GM19455 (cell line): ENCODE measurements around the gene CEP89.
"Not testable (repeated sequence)": the region's sequence is repeated elsewhere in the genome, so short reads cannot be mapped to it uniquely, and the experiment has no call there.

Source experiments
- ATAC-seq: cut with Tn5 transposase; IDR thresholded peaks from one replicate; pipeline ENCODE4 v1.9.1; 2021; ENCODE audit not compliant: unreplicated experiment

The CEP89 gene

DNA sequence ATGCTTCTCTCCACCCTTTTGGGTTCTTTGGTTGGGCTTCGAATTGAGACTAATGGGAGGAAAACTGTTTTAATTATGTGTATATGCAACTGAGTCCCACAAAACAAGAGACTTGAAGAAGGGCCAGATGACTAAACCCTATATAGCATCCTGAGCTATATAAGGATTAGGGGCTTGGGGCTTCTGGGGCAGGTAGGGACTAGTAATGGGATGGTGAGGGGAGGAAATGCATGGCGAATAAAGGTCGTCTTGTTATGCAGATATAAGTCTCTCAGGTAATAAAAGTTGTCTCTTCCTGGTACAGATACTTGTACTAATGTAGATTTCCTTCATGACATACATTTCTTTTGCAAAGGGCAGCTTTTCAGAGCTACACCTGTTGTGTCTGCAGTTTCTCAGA, 99.4 kb downstream of the CEP89 start:
- no peak for ATAC-seq

DNA sequence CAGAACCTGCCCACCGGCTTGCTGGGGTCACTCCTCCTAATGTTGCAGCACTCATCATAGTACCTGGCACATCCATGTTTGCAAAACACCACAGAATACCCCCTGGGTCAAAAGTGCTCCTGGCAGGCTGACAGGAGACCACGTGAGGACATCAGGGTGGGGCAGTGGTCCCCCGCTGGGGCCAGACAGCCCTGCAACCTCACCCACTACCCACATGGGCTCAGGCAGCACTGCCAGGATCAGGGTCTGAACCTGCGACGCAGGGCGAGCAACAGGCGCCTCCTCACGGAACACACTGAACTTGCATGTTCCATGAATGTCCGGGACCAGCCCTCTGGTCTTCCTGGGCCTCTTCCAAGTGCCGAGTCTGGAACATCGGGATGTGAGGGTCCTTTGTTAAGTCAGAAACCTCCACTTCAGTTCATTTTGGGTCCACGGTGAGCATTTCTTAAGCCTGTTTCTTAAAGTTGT, 100.7 kb downstream of the CEP89 start:
- no peak for ATAC-seq

DNA sequence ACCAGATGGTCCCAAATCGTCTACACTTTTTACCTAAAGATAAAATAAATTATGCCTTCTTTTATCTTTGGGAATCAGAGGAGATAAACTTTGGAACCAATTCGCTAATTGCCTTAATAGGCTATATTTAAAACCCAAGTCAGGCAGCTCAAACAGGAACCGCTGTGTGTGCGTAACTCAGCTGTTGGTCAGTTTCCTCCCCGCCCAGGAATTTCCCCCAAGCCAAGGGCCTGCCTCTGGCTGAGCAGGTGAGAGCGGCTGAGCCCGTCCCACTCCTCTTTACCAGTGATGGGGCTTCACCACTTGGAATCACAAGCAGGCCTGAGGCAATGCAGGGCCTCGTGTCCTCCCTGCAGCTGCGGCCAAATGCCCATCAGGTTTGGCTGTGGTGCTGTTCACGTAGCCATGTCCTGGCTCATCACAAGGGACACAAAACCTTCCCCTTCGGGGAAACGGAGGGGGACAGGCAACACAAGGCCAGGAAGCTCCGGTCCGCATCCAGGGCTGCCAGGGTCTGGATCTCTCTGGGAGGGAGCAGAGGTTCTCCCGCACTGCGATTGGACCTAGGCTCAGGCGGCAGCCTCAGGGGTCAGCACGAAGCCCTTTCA, 101.7 kb downstream of the CEP89 start:
- no peak for ATAC-seq

DNA sequence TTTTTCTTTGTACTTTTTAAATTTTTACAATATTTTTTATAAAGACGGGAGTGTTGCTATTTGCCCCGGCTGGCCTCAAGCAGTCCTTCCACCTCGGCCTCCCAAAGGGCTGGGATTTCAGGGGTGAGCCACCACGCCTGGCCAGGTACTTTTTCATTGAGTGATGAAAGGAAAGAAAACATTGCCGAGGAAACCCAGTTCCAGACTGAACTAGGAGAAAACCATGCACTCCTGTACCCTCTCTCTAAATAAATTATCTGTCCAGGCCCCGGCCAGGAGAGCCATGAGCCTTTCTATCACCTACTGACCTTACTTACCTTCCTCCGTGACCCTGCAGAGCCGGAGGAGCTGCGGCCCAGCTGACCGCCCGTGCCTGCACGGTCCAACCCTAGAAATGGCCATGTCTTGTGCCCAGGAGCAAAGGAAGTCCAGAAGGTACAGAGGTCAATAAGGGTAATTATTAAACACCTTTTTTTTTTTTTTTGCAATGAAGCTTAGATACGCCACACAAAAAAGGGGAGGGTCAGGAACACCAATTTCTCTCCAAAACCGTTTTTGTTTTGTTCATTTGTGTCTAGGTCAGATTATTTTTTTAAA, 102.3 kb downstream of the CEP89 start, which contains the start of gene SLC7A9:
TSS of gene SLC7A9 (minus strand) at position 399 of the 597 bp plus-strand sequence. CDS start 1,233 bp downstream, outside the sequence.
- no peak for ATAC-seq

DNA sequence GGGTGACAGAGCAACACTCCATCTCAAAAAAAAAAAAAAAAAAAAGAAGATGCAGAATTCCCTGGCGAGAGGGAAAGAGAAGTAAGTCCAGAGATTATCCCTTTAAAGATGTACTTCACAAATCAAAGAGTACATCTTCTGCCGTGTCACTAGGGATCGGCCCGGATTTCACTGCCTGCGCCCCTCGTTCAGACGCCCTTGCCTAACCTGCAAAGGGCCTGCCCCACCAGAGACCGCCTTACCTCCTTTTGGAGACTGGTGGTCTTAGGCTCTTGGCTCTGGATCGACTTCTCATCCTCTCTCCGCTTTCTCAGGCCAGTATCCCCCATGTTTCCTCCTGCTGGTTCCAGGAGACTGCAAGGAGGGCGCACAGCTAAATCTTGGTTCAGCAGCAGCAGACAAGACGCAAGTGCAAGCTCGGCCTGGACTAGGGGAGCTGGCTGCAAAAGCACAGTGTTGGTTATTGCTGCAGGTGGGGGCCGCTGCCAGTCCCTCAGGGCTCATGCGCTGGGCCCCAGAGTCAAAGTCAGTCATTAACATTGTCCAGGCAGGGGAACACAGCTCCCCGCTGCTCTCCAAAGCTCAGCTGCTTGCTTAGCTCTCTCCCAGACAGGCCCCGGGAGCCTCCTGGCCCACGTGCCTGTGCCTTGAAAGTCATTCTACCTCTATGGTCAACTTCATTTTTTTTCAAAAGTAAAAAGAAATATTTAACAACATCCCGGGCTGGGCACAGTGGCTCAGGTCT, 103.4 kb downstream of the CEP89 start:
- no peak for ATAC-seq

DNA sequence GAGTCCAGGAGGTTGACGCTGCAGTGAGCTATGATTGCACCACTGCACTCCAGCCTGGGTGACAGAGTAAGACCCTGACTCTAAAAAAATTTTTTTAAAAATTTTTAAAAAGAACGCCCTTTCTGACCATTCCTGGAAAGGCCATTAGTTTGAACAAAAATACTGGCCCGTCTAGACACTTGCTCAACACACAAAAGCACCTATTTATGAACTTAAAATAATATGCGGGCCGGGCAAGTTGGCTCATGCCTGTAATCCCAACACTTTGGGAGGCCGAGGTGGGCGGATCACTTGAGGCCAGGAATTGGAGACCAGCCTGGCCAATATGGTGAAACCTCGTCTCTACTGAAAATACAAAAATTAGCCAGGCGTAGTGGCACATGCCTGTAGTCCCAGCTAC, 104.3 kb downstream of the CEP89 start:
- not testable (repeated sequence) for ATAC-seq

DNA sequence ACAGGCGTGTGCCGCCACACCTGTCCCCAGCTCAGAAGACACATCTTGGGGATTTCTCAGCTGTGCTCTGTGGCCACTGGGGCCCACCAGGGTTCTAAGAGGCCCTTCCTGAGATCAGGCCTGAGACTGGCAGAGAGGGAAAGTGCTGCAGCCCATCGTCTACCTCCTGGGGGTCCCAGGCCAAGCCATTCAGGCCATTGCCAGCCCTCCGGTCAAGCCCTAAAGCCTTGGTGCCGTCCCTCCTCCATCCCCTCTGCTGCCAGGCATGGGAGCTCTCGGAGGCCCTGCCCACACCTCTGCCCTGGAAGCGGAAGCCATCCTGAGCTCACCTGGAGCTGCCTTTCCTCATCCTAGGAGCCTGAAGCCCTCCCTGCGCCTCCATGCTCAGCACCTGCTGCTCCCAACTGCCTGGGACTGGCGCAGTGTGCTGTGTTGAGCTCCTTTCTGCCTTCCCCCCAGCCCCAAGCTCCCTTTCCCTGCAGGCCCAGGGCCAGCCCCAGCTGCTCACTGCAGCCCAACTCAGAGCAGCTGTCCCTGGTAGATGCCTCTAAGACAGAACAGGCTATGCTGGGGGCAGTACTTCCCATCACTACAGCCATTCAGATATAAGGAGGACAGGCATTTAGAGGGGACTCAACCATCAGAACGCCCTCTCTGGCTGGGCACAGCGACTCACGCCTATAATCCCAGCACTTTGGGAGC, 105.0 kb downstream of the CEP89 start:
- ATAC-seq: no peak

DNA sequence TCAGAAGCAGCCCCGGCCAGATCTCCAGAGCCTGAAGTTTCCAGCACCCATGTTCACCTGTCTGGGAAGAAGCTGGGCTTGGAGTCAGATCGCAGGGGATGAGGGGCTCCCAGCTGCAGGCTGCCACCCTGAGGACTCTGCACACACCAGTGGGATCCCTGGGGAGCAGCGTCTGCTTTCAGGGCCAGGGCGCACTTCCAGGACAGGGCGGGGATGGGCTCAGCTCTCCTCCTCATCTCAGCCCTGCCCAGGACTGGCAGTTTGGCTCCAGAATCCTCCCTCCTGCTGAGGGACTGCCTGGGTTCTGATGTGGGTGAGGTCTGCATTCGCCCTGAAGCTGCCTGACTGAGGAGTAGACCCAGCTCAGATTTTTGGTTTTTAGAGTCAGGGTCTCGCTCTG, 105.7 kb downstream of the CEP89 start:
- ATAC-seq: no peak

DNA sequence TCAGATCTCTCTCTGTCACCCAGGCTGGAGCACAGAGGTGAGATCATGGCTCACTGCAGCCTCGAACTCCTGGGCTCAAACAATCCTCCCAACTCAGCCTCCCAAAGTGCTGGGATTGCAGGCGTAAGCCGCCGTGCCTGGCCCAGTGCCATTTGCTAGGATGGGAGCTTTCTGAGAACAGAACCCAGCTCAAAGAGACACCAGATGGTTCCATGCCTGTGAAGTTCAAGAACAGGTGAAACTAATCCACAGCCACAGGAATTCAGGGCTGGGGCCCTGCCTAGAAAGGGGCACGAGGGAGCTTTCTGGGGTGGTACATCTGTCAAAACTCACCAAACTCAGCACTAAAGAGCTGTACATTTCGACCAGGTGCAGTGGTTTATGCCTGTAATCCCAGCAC, 106.4 kb downstream of the CEP89 start:
- no peak for ATAC-seq

DNA sequence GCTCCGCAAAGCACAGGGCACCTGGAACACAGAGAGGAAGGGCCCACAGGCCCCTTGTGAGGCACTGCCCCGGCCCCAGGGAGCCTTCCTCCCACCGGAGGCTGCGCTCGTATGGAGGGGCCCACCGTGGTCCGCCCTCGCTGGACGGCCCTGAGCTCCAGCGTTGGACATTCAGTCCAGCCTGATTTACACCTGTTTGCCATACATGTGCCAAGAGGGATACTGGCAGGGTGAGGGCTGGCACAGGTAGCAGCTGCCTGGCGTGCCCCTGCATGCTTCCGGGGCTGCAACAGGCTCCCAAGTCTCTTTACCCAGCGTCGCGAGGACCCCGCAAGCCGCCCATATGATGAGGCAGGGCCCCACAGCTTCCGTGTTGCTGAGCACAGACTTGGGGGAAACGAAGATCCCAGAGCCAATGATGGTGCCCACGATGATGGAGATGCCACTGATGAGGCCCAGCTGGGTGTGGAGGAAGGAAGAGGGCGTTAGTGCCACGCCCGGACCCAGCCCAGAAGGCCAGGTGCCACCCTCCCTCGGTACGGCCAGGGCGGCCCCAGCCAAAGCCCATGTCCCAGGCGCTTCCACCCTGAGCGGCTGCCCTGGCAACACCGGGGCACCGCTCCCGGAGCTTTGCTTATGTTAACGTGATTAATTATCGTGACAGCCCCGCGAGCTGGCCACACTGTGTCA, 107.3 kb downstream of the CEP89 start:
- no peak for ATAC-seq

DNA sequence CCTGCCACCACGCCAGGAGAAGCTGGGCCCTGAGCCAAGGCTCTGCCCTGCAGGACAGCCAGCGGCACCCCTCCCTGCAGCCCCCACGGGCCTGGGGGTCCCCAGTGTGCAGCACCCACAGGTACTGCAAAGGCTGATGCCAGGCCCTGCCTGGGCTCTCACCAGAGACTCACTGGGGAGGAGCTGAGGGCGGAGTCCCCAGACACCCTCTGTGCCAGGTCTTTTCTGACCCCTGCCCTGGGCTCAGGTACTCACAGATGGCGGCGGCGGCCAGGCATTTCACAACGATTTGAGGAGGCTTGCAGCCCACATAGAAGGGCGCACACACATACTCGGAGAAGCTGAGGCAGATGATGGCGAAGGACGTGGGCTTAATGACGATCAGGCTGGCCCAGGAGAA, 107.9 kb downstream of the CEP89 start:
- ATAC-seq: no peak

DNA sequence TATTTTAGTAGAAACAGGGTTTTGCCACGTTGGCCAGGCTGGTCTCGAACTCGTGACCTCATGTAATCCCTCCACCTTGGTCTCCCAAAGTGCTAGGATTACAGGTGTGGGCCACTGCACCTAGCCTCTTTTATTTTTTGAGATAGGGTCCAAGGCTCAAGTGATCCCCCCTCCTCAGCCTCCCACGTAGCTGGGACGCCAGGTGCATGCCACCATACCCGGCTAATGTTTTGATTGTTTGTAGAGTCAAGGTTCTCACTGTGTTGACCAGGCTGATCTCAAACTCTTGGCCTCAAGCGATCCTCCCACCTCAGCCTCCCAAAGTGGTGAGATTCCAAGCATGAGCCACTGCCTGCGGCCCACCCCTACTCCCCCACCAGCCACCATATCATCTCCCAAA, 108.5 kb downstream of the CEP89 start:
- no peak for ATAC-seq

DNA sequence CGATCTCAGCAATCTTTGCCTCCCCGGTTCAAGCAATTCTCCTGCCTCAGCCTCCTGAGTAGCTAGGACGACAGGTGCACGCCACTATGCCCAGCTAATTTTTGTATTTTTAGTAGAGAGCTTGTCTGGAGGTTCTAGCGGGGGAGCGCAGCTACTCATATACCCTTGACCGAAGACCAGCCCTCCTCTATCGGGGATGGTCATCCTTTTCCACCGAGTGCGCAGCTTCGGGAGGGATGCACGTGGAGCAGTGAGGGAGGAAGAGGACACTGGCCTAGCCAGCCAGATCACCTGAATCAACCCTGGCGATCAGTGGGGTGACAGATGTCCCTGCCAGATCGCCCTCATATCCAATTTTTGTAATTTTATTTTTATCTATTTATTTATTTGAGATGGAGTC, 109.0 kb downstream of the CEP89 start:
- ATAC-seq: no peak

DNA sequence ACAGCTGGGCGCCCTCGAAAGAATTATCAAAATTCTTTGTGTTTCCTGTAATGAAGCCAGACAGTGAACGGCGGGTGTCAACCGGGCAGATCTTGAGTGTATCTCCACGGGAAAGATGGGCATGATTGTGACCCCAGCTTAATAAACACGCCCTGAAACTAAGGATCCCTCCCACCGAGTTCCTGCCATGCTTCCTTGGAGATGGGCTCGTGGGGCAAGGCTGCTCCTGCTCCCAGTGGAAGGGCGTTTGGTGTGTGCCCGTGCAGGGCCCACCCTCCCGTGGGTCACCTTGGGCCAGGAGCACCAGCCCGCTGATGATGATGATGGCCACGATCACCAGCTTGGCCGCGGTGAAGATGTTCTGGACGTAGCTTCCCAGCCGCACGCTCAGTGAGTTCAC, 109.6 kb downstream of the CEP89 start:
- ATAC-seq: no peak

DNA sequence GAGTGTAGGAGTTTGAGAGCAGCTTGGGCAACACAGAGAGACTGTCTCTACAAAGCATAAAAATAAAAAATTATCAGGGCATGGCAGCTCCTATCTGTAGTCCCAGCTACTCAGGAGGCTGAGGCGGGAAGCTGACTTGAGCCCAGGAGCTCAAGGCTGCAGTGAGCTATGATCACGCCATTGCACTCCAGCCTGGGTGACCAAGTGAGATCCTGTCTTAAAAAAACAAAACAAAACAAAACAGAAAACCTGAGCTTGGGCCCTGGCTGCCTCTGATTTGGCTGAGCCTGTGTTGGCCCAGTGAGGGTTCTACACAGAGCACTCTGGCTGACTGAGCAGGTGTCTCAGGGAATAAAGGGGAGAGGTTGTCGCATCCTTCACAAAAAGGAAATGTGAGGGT, 110.2 kb downstream of the CEP89 start:
- ATAC-seq: no peak

DNA sequence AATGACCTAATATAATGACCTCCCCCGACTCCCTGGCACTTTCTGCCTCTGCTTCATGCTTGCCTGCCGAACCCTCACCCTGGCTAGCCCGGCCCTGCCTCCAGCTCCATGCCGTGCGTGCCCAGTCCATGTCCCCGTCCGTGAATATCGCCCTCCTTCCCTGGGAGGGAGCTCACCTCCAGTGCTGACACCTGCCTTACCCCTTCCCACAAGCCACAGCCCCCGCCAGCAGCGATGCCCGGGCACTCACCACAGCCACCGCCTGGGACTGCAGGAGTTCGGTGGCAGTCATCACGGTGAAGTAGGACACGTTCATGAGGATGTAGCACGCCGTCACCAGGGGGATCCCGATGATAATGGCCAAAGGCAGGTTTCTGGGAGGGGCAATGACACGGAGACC, 112.2 kb downstream of the CEP89 start:
- ATAC-seq: no peak

DNA sequence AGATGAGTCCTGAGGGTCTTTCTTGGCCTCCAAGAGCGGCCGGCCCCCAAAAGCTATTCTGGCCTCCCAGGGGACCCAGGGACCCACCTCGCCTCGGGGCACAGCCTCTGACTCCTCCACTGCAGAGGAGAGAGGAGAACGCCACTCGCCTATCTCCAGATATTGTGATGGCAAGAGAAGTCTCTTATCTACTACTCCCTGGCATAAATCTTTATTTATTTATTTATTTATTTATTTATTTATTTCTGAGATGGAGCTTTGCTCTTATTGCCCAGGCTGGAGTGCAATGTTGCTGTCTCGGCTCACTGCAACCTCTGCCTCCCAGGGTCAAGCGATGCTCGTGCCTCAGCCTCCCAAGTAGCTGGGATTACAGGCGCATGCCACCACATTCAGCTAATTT, 113.2 kb downstream of the CEP89 start:
- no peak for ATAC-seq

DNA sequence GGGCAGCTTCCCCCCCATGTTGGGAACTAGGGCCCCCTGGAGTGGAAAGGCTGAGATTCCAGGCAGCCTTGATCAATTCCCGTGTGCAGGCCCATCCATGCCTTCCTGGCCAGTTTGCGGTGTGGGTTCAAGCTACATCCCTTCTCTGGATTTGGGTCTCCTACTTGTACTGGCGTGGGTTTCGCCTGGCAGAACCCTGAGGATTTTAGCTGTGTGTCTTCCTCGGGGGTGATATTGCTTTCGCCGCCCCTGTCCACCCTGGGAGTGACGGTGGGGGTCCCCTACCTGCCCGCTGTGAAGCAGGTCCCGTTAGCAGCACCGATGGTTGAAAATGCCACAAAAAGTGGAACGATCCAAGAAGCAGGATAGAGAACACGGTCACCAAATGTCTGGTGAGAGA, 113.6 kb downstream of the CEP89 start:
- no peak for ATAC-seq

DNA sequence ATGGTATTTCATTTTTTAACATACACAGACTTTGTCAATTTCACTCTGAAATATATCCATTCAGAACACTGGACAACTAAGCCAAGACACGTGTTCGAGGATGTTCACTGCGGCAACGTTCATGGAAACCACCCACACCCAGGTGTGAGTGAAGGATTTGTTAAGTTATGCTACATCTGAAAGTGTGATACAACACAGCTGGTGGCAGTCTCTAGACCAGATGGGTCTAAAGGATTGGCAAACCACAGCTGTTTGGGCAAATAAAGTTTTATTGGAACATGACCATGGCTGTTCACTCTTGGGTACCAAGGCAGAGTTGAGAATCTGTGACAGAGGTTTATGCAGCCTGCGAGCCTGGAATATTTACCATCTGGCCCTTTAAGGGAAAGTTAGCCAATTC, 114.2 kb downstream of the CEP89 start:
- ATAC-seq: no peak

DNA sequence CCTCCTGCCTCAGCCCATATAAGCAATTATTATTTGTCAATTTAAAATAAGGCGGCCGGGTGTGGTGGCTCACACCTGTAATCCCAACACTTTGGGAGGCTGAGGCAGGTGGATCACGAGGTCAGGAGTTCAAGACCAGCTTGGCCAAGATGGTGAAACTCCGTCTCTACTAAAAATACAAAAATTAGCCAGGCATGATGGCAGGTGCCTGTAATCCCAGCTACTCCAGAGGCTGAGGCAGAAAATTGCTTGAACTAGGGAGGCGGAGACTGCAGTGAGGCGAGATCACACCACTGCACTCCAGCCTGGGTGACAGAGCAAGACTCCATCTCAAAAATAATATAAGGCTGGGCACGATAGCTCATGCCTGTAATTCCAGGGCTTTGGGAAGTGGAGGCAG, 114.9 kb downstream of the CEP89 start:
- ATAC-seq: not testable (repeated sequence)

DNA sequence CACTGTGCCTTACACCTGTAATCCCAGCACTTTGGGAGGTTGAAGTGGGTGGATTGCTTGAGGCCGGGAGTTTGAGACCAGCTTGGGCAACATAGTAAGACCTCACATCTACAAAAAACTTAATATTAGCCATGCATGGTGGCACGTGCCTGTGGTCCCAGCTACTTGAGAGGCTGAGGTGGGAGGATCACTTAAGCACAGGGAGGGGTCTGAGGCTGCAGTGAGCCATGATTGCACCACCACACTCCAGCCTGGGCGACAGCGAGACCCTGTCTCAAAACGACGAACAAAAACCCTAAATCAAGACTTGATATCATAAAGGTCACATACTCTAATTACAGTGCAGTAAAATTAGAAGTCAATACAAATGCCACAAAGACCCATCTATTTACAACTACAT, 119.5 kb downstream of the CEP89 start:
- no peak for ATAC-seq
